KMS-11 (cell line): ENCODE results near the gene MAP3K2.

Experiments
- H2AFZ ChIP-seq: fragments of 200-600 bp; sonication (generic); 2 replicates; pipeline ENCODE4 v1.6.1; 2016; ENCODE audit warnings: antibody characterized with exemption, mixed run types, low read depth
- H3K27ac ChIP-seq: fragments of 200-600 bp; sonication (generic); 2 replicates; pipeline ENCODE4 v1.6.1; 2016; ENCODE audit warnings: mild to moderate bottlenecking, mixed run types
- H3K27me3 ChIP-seq: fragments of 200-600 bp; sonication (generic); 2 replicates; pipeline ENCODE4 v1.6.1; 2017; ENCODE audit warnings: mild to moderate bottlenecking, low read depth, mixed run types, moderate library complexity; ENCODE audit not compliant: insufficient read depth
- H3K36me3 ChIP-seq: fragments of 200-600 bp; sonication (generic); 2 replicates; pipeline ENCODE4 v1.6.1; 2017; ENCODE audit warnings: mild to moderate bottlenecking, mixed run types; ENCODE audit not compliant: insufficient read depth
- H3K4me1 ChIP-seq: fragments of 200-600 bp; sonication (generic); 2 replicates; pipeline ENCODE4 v1.6.1; 2016; ENCODE audit warnings: mild to moderate bottlenecking, low read depth, mixed run types; ENCODE audit not compliant: poor library complexity, severe bottlenecking
- H3K4me2 ChIP-seq: fragments of 200-600 bp; sonication (generic); 2 replicates; pipeline ENCODE4 v1.7.0; 2016; ENCODE audit warnings: mild to moderate bottlenecking, mixed run types
- H3K4me3 ChIP-seq: fragments of 200-600 bp; sonication (generic); IDR thresholded peaks from 2 replicates; pipeline ENCODE4 v1.6.1; 2017; ENCODE audit warnings: low read depth, low read length, mixed read lengths; ENCODE audit not compliant: insufficient read depth
- H3K79me2 ChIP-seq: fragments of 200-600 bp; sonication (generic); 2 replicates; pipeline ENCODE4 v1.6.1; 2016; ENCODE audit warnings: low read depth, mixed run types; ENCODE audit not compliant: insufficient read depth
- H3K9ac ChIP-seq: fragments of 200-600 bp; sonication (generic); 2 replicates; pipeline ENCODE4 v1.6.1; 2016; ENCODE audit warnings: mild to moderate bottlenecking, mixed run types
- H4K20me1 ChIP-seq: fragments of 200-600 bp; sonication (generic); 2 replicates; pipeline ENCODE4 v1.6.1; 2016; ENCODE audit warnings: mild to moderate bottlenecking, mixed run types; ENCODE audit not compliant: insufficient read depth
- TF ChIP-seq, protein P1 (sequence below): fragments of 200-600 bp; sonication (generic); conservative IDR thresholded peaks from 2 replicates; pipeline ENCODE4 v1.6.1; 2017; ENCODE audit warnings: low read depth, mild to moderate bottlenecking, antibody characterized with exemption, low read length, moderate library complexity, mixed read lengths

Gene MAP3K2

DNA sequence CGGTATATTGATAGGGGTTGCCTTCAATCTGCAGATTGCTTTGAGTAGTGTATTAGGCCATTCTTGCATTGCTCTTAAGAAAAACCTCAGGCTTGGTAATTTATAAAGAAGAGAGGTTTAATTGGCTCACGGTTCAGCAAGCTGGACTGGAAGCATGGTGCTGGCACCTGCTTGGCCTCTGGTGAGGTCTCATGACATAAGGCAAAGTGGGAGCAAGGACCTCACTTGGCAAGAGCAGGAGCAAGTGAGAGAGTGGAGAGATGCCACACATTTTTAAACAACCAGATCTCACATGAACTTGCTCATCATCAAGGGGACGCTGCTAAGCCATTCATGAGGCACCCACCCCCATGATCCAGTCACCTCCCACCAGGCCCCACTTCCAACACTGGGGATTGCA is 4.9 kb downstream of the MAP3K2 start:
- Histone ChIP-seq H3K27me3 (no peaks in the 10 kb centered on the region), H2AFZ (no peak overlapping the region), H3K4me2 (no peak overlapping the region), H3K27ac (no peak overlapping the region), H4K20me1 (no peaks in the 10 kb centered on the region), H3K9ac (no peak overlapping the region), H3K79me2 (peaks cover 75% of the 10 kb centered on the region; the same call in 1 of the 2 replicates), H3K36me3 (no peaks in the 10 kb centered on the region), H3K4me3 (no peak overlapping the region), H3K4me1 (peaks cover 12% of the 10 kb centered on the region)
- TF ChIP-seq, protein P1, sequence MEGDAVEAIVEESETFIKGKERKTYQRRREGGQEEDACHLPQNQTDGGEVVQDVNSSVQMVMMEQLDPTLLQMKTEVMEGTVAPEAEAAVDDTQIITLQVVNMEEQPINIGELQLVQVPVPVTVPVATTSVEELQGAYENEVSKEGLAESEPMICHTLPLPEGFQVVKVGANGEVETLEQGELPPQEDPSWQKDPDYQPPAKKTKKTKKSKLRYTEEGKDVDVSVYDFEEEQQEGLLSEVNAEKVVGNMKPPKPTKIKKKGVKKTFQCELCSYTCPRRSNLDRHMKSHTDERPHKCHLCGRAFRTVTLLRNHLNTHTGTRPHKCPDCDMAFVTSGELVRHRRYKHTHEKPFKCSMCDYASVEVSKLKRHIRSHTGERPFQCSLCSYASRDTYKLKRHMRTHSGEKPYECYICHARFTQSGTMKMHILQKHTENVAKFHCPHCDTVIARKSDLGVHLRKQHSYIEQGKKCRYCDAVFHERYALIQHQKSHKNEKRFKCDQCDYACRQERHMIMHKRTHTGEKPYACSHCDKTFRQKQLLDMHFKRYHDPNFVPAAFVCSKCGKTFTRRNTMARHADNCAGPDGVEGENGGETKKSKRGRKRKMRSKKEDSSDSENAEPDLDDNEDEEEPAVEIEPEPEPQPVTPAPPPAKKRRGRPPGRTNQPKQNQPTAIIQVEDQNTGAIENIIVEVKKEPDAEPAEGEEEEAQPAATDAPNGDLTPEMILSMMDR = no peak

GRCh38 chr2:127381762-127382161 is 6.0 kb downstream of the MAP3K2 start:
- H3K4me1 ChIP-seq = peaks cover 12% of the 10 kb centered on the region
- H3K4me3 ChIP-seq = no peak overlapping the region
- H3K27ac ChIP-seq = no peak overlapping the region
- H3K9ac ChIP-seq = no peak overlapping the region
- H3K79me2 ChIP-seq = peaks cover 84% of the 10 kb centered on the region; the same call in 1 of the 2 replicates
- H3K36me3 ChIP-seq = no peaks in the 10 kb centered on the region
- H4K20me1 ChIP-seq = no peaks in the 10 kb centered on the region
- H3K27me3 ChIP-seq = no peaks in the 10 kb centered on the region
- no peak overlapping the region for H2AFZ ChIP-seq
- TF ChIP-seq, protein P1 = no peak
- no peak overlapping the region for H3K4me2 ChIP-seq

DNA sequence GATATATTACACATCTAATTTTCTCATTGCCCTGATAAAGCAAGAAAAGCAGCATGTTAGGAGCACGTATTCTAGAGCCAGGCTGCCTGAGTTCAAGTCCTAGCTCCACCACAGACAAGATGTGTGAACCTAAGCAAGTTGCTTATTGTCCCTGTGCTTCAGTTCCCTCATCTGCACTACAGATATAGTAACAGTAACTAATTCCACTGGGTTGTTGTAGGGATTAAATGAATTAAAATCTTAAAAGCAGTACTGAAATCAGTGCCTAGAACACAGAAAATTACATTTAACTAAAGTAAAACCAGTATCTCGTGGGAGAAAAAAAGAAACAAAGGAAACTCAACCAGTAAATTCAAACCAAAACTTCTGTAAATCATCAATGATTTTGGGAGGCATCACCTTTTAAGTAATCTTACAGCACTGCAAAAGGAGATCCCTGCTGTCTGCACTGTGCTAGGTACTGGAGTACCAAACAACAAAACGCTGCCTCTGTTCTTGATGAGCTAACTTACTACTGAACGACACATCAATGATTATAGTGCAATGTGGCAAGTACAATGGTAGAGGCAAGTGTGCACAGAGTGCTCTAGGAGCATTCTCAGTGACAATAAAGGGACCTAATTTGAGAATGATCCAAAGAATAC is 7.9 kb downstream of the MAP3K2 start:
- Histone ChIP-seq H4K20me1 (no peaks in the 10 kb centered on the region), H3K4me3 (no peak overlapping the region), H3K27ac (no peak overlapping the region), H3K9ac (no peak overlapping the region), H3K36me3 (no peaks in the 10 kb centered on the region), H3K27me3 (no peaks in the 10 kb centered on the region), H3K4me1 (no peaks in the 10 kb centered on the region), H2AFZ (no peak overlapping the region), H3K79me2 (peaks cover 68% of the 10 kb centered on the region; the same call in 1 of the 2 replicates), H3K4me2 (no peak overlapping the region)
- TF ChIP-seq, protein P1 = no peak

DNA sequence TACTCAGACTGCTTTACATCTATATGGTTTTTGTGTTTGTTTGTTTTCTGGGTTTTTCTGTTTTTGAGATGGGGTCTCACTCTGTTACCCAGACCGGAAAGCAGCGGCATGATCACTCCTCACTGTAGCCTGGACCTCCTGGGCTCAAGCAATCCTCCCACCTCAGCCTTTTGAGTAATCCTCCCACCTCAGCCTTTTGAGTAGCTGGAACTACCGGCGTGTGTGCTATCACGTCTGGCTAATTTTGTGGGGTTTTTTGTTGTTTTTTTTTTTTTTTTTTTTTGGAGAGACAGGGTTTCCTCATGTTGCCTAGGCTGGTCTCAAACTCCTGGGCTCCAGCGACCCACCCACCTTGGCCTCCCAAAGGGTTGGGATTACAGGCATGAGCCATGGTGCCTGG is 9.1 kb downstream of the MAP3K2 start:
- H4K20me1 ChIP-seq = no peaks in the 10 kb centered on the region
- no peaks in the 10 kb centered on the region for H3K4me1 ChIP-seq
- TF ChIP-seq, protein P1 = no peak
- no peak overlapping the region for H3K4me2 ChIP-seq
- no peak overlapping the region for H3K9ac ChIP-seq
- H2AFZ ChIP-seq = no peak overlapping the region
- H3K4me3 ChIP-seq = no peak overlapping the region
- no peaks in the 10 kb centered on the region for H3K27me3 ChIP-seq
- no peak overlapping the region for H3K27ac ChIP-seq
- H3K36me3 ChIP-seq = no peaks in the 10 kb centered on the region
- H3K79me2 ChIP-seq = peaks cover 62% of the 10 kb centered on the region; the same call in 1 of the 2 replicates
